Activated T-helper 2 cell treated with anti-CD3 and anti-CD28 coated beads, Interferon-gamma antibody, Interleukin-2, Interleukin-4, amounts not matched to agents 10 μg/mL and 5 μg/mL and 100 μg/mL, durations not matched to agents 14 hours and 24 hours and 36 hours (primary cell): ENCODE results near the gene GTF2IRD1. TPM values are rescaled to one million over a fixed set of nuclear protein-coding genes. Genes with fewer than 3 reads are reported as not detected.
"Not testable (repeated sequence)": the region's sequence is repeated elsewhere in the genome, so short reads cannot be mapped to it uniquely, and the experiment has no call there.

Source experiments
- DNase-seq: peaks from one replicate; pipeline ENCODE4 v3.0.0; 2021; ENCODE audit warnings: low spot score
- H3K27ac Mint-ChIP-seq: one replicate; pipeline ENCODE4 v1.8.0; 2021; ENCODE audit warnings: mixed read lengths
- H3K27me3 Mint-ChIP-seq: one replicate; pipeline ENCODE4 v1.8.0; 2021; ENCODE audit warnings: low read depth, mixed read lengths
- H3K36me3 Mint-ChIP-seq: one replicate; pipeline ENCODE4 v1.8.0; 2021; ENCODE audit warnings: low read depth, mixed read lengths
- H3K4me1 Mint-ChIP-seq: one replicate; pipeline ENCODE4 v1.8.0; 2021; ENCODE audit warnings: low read depth, mixed read lengths
- H3K4me3 Mint-ChIP-seq: one replicate; pipeline ENCODE4 v1.8.0; 2021; ENCODE audit warnings: low read depth, mild to moderate bottlenecking, moderate library complexity, mixed read lengths
- H3K9me3 Mint-ChIP-seq: one replicate; pipeline ENCODE4 v1.8.0; 2021; ENCODE audit warnings: mixed read lengths
- intact Hi-C: fragments of 100-400 bp; cut with micrococcal nuclease; formaldehyde crosslinking; loops from one replicate; pipeline ENCODE4 v1.15.1; 2023
- total RNA-seq: library from RNA; stranded (reverse); gene quantifications from 2 replicates; pipeline ENCODE4 v1.2.3, GENCODE V29; 2022

The GTF2IRD1 gene
- total RNA-seq, 1 donor from 2014 or later: 3.1 TPM

- intact Hi-C loops: no loop called here
- Mint-ChIP-seq H3K36me3 (no peaks in the 10 kb centered on the region), H3K4me3 (no peak overlapping the region), H3K27me3 (no peaks in the 10 kb centered on the region), H3K9me3 (no peaks in the 10 kb centered on the region), H3K4me1 (no peaks in the 10 kb centered on the region), H3K27ac (no peak overlapping the region)
- no peak for DNase-seq
Measured at GRCh38 chr7:74494076-74494548, 40.4 kb downstream of the GTF2IRD1 start.

- H3K27me3 Mint-ChIP-seq: no peaks in the 10 kb centered on the region
- intact Hi-C loops: no loop called here
- no peak overlapping the region for H3K4me3 Mint-ChIP-seq
- no peaks in the 10 kb centered on the region for H3K9me3 Mint-ChIP-seq
- H3K36me3 Mint-ChIP-seq: no peaks in the 10 kb centered on the region
- H3K4me1 Mint-ChIP-seq: no peaks in the 10 kb centered on the region
- no peak overlapping the region for H3K27ac Mint-ChIP-seq
- DNase-seq: no peak
Measured at GRCh38 chr7:74495112-74496086, 41.7 kb downstream of the GTF2IRD1 start.

GRCh38 chr7:74496272-74496671 lies 42.6 kb downstream of the GTF2IRD1 start:
- DNase-seq: no peak
- no peaks in the 10 kb centered on the region for H3K9me3 Mint-ChIP-seq
- no peaks in the 10 kb centered on the region for H3K27me3 Mint-ChIP-seq
- no peaks in the 10 kb centered on the region for H3K4me1 Mint-ChIP-seq
- no peak overlapping the region for H3K4me3 Mint-ChIP-seq
- intact Hi-C loops: no loop called here
- H3K27ac Mint-ChIP-seq: no peak overlapping the region
- no peaks in the 10 kb centered on the region for H3K36me3 Mint-ChIP-seq

GRCh38 chr7:74496773-74497172 lies 43.1 kb downstream of the GTF2IRD1 start:
- intact Hi-C loops, H3K27ac Mint-ChIP-seq, H3K36me3 Mint-ChIP-seq, H3K4me1 Mint-ChIP-seq, H3K4me3 Mint-ChIP-seq, H3K27me3 Mint-ChIP-seq, DNase-seq, H3K9me3 Mint-ChIP-seq: not testable (repeated sequence)

- Mint-ChIP-seq H3K27ac (no peak overlapping the region), H3K4me3 (no peak overlapping the region), H3K27me3 (no peaks in the 10 kb centered on the region), H3K4me1 (no peaks in the 10 kb centered on the region), H3K36me3 (no peaks in the 10 kb centered on the region), H3K9me3 (no peaks in the 10 kb centered on the region)
- DNase-seq: no peak
- intact Hi-C loops: no loop called here
Measured at GRCh38 chr7:74498354-74498753, 44.6 kb downstream of the GTF2IRD1 start.

- no peak for DNase-seq
- no peaks in the 10 kb centered on the region for H3K4me1 Mint-ChIP-seq
- no peaks in the 10 kb centered on the region for H3K36me3 Mint-ChIP-seq
- H3K9me3 Mint-ChIP-seq: no peaks in the 10 kb centered on the region
- no peaks in the 10 kb centered on the region for H3K27me3 Mint-ChIP-seq
- no peak overlapping the region for H3K27ac Mint-ChIP-seq
- H3K4me3 Mint-ChIP-seq: no peak overlapping the region
- intact Hi-C loops: no loop called here
Measured at GRCh38 chr7:74498996-74499834, 45.5 kb downstream of the GTF2IRD1 start.

- no peaks in the 10 kb centered on the region for H3K27me3 Mint-ChIP-seq
- H3K9me3 Mint-ChIP-seq: no peaks in the 10 kb centered on the region
- DNase-seq: no peak
- H3K36me3 Mint-ChIP-seq: no peaks in the 10 kb centered on the region
- no peak overlapping the region for H3K4me3 Mint-ChIP-seq
- no peaks in the 10 kb centered on the region for H3K4me1 Mint-ChIP-seq
- intact Hi-C loops: no loop called here
- no peak overlapping the region for H3K27ac Mint-ChIP-seq
Measured at GRCh38 chr7:74499835-74500388, 46.2 kb downstream of the GTF2IRD1 start.

GRCh38 chr7:74501298-74501697 lies 47.6 kb downstream of the GTF2IRD1 start:
- no peaks in the 10 kb centered on the region for H3K9me3 Mint-ChIP-seq
- H3K4me1 Mint-ChIP-seq: no peaks in the 10 kb centered on the region
- intact Hi-C loops: no loop called here
- H3K27ac Mint-ChIP-seq: no peak overlapping the region
- no peak for DNase-seq
- no peaks in the 10 kb centered on the region for H3K27me3 Mint-ChIP-seq
- no peak overlapping the region for H3K4me3 Mint-ChIP-seq
- H3K36me3 Mint-ChIP-seq: no peaks in the 10 kb centered on the region

- H3K36me3 Mint-ChIP-seq: no peaks in the 10 kb centered on the region
- no peak for DNase-seq
- intact Hi-C loops: no loop called here
- H3K4me3 Mint-ChIP-seq: no peak overlapping the region
- no peaks in the 10 kb centered on the region for H3K27me3 Mint-ChIP-seq
- no peaks in the 10 kb centered on the region for H3K9me3 Mint-ChIP-seq
- no peak overlapping the region for H3K27ac Mint-ChIP-seq
- no peaks in the 10 kb centered on the region for H3K4me1 Mint-ChIP-seq
Measured at GRCh38 chr7:74502216-74502891, 48.6 kb downstream of the GTF2IRD1 start.

GRCh38 chr7:74503061-74503460 lies 49.4 kb downstream of the GTF2IRD1 start:
- no peak overlapping the region for H3K4me3 Mint-ChIP-seq
- no peaks in the 10 kb centered on the region for H3K4me1 Mint-ChIP-seq
- no peaks in the 10 kb centered on the region for H3K36me3 Mint-ChIP-seq
- intact Hi-C loops: no loop called here
- H3K27me3 Mint-ChIP-seq: no peaks in the 10 kb centered on the region
- H3K27ac Mint-ChIP-seq: no peak overlapping the region
- no peaks in the 10 kb centered on the region for H3K9me3 Mint-ChIP-seq
- DNase-seq: no peak

- DNase-seq: no peak
- Mint-ChIP-seq H3K4me3 (no peak overlapping the region), H3K9me3 (no peaks in the 10 kb centered on the region), H3K36me3 (no peaks in the 10 kb centered on the region), H3K27ac (no peak overlapping the region), H3K4me1 (no peaks in the 10 kb centered on the region), H3K27me3 (no peaks in the 10 kb centered on the region)
- intact Hi-C loops: no loop called here
Measured at GRCh38 chr7:74503943-74504342, 50.2 kb downstream of the GTF2IRD1 start.

GRCh38 chr7:74505471-74506324 lies 52.0 kb downstream of the GTF2IRD1 start:
- no peaks in the 10 kb centered on the region for H3K9me3 Mint-ChIP-seq
- intact Hi-C loops: no loop called here
- no peaks in the 10 kb centered on the region for H3K27me3 Mint-ChIP-seq
- H3K36me3 Mint-ChIP-seq: no peaks in the 10 kb centered on the region
- H3K27ac Mint-ChIP-seq: no peak overlapping the region
- no peak for DNase-seq
- H3K4me1 Mint-ChIP-seq: no peaks in the 10 kb centered on the region
- H3K4me3 Mint-ChIP-seq: no peak overlapping the region
